ENCODE data around the gene PLXDC2.

The PLXDC2 gene

GRCh38 chr10:19857876-19858275 is 41.6 kb downstream of the PLXDC2 start:
- DNase-seq (ENCODE audit: low read depth), result no peak

- DNase-seq (ENCODE audit: low read depth), result no peak
These were observed 43.9 kb downstream of the PLXDC2 start for GRCh38 chr10:19860107-19860506.

GRCh38 chr10:19862811-19863515 is 46.7 kb downstream of the PLXDC2 start:
- no peak for DNase-seq (ENCODE audit: low read depth)

DNA sequence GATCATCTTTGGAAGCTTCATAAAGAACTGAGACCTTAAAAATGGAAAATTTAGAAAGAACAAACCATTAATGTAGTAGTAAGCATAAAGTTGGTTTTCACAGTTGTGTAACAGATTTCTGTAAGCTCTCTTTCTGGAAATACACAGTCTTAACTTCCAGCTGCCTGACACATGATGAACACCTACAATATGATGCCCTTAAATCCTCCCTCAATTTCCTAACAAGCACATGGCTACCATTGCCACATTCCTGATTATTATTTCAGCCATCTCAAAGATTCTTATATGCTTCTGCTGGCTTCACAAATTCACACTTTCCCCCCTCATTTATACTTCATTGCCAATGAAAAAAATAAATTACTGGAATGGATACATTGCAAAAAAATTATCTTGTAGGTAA is 49.4 kb downstream of the PLXDC2 start:
- no peak for DNase-seq (ENCODE audit: low read depth)

DNA sequence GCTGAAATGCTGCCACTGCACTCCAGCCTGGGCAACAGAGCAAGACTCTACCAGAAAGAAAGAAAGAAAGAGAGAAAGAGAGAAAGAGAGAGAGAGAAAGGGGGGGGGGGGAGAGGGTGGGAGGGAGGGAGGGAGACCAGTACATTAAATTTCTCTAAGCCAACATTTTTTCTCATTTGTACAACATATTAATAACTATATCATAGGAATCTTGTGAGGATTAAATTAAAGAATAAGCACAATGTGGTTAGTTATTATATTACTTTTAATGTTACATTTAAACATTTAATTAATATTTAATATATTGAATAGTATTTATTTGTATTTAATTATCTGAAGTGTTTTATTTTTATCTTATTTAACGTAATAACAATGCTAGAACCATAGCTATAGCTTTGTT is 53.1 kb downstream of the PLXDC2 start:
- DNase-seq (ENCODE audit: low read depth), result no peak

GRCh38 chr10:19872504-19873271 is 56.5 kb downstream of the PLXDC2 start:
- no peak for DNase-seq (ENCODE audit: low read depth)

- no peak for DNase-seq (ENCODE audit: low read depth)
These were observed 58.0 kb downstream of the PLXDC2 start for GRCh38 chr10:19874190-19874589.

DNA sequence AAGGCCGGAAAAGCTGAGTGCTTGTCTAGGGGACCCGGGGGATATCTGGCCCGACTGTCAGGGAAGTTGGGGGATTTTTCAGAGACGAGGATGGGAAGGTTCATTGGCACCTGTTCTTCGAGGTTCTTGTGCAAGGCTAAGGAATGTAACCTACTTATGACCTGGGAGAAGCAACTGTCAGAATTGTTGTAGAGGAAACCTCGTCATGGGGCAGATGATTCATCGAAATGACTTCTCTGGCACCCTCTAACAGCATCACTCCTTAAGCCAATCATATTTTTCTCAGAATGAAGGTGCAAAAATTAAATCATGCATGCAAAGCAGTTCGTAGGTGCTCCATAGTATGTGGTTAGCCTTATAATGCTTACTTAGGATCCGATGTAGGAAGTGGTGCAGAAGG is 58.6 kb downstream of the PLXDC2 start:
- DNase-seq (ENCODE audit: low read depth), result no peak

GRCh38 chr10:19876570-19876969 is 60.3 kb downstream of the PLXDC2 start:
- no peak for DNase-seq (ENCODE audit: low read depth)

DNA sequence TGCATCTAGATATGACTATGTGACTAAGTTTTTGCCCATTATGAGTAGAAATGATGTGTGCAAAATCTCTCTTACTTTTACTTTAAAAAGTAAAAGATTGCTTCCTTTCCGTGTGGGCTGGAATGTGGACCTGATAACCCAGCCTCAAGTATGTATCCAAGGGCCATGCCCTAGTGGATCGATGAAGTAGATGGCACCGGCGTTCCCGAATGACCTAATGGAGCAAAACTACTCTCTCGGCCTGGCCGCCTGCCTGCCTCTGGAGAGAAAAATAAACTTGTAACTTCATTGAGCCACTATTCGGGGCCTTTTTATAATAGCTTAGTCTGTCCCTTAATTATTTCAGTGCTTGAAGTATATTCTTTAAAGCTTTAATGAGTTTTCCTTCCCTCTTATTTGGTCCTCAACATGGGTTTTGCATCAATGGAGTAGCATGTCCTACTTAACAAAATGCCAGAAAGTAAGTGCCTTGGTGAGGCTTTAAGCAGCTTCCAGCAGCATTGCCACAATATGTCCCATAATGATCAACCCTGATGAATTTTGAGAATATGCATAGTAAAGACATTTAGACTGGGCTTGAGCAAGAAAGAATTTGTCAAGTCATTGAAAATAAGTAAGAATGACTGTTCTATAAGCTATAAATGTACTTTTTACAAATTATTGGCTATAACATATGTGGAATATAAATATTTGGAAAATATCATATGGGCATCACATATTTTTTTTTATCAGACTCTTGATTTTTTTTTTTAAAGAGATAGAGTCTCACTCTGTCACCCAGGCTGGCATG is 61.4 kb downstream of the PLXDC2 start:
- DNase-seq (ENCODE audit: low read depth), result no peak

- DNase-seq (ENCODE audit: low read depth), result no peak
These were observed 66.4 kb downstream of the PLXDC2 start for GRCh38 chr10:19882621-19883020.

GRCh38 chr10:19888061-19888660 is 71.9 kb downstream of the PLXDC2 start:
- DNase-seq (ENCODE audit: low read depth), result no peak

DNA sequence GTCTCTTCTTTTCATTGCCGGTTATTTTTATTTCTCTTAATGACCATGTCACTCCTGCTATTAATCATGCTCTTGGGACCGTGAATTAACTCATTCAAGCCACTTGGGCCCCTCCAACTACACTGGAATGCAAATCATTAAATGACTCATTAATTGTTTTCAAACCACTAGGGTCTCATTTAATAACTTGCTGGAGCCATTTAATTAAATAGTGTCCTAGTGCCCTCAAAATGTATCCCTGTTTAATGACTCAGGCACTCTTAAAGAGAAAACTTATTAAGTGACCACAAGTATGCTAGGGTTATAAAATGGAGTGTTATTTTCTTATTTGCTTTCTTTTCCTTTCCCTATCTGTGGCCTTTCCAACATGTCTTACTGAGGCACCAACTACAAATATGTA is 73.0 kb downstream of the PLXDC2 start:
- no peak for DNase-seq (ENCODE audit: low read depth)

DNA sequence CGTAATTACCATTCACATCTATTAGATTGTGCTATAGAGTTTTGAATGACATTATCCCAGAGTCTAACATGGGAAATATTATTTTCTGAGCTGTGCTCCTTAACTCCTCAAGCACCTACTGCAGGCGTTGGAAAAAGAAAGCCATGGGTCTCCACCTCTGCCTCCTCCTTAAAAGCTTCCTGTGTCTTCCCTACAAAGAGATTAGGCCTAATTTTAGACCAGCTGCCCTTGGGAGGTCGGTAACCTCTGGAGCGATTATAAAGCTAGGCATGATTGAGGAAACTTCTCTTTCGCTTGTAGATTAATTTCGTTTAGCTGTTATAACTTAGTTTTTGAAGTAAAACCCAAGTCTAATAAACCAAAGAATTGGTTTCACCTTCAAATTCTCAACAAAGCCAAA is 75.2 kb downstream of the PLXDC2 start:
- no peak for DNase-seq (ENCODE audit: low read depth)

DNA sequence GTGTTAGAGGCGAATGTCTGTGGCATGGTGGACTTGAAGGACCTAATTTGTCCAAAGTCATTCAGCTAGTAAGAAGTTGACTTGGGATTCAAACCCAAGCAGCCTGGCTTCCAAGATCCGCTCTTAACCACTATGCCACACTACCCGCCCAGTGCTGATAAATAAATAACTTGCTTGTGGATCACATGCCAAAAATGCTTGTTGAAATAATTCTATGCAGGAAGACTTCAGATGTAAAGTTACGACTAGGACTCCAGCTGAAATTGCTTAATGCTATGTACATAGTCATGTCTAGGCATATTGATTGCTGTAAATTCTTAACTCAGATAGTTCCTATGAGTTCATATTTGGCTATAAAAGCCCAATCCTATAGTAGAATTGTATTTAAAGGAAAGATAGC is 76.0 kb downstream of the PLXDC2 start:
- no peak for DNase-seq (ENCODE audit: low read depth)

DNA sequence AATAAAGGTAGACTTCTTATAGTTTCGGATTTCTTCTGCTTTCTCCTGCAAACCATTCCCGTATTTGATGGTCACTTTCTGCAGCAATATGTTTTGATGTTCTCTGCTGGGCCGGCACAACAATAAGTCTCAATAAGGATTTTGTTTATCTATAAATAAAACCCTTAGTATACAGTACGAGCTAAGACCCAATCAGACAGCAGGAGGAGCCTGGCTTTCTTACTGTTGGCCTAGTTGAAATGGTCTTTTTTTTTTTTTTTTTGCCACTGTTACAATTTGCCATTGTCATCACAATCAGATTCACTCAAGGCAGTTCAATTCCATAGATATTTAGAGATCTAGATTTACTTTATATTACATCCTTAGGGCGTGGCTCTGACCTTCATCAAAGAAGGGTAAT is 76.4 kb downstream of the PLXDC2 start:
- no peak for DNase-seq (ENCODE audit: low read depth)

DNA sequence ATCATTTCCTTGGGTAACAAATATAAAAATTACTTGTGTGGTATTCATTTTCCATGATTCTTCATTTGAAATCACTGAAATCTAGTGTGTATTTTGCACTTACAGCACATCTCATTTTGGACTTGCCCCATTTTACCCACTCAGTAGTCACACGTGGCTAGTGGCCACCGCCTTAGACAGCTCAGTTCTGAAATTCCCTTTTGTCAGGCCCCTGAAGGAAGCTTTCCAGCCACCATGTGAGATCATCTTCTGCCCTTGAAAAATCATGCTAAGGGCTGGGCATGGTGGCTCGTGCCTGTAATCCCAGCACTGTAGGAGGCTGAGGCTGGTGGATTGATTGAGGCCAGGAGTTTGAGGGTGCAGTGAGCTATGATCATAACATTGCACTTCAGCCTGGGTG is 79.3 kb downstream of the PLXDC2 start:
- DNase-seq (ENCODE audit: low read depth), result no peak

DNA sequence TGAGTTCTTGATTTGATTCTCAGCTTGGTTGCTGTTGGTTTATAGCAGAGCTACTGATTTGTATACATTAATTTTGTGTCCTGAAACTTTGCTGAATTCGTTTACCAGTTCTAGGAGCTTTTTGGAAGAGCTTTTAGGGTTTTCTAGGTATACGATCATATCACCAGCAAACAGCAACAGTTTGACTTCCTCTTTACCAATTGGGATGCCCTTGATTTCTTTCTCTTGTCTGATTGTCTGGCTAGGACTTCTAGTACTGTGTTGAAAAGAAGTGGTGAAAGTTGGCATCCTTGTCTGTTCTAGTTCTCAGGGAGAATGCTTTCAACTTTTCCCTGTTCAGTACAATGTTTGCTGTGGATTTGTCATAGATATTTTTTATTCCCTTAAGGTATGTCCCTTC is 86.2 kb downstream of the PLXDC2 start:
- no peak for DNase-seq (ENCODE audit: low read depth)

- no peak for DNase-seq (ENCODE audit: low read depth)
These were observed 88.0 kb downstream of the PLXDC2 start for GRCh38 chr10:19904202-19904661.

- DNase-seq (ENCODE audit: low read depth), result no peak
These were observed 90.0 kb downstream of the PLXDC2 start for GRCh38 chr10:19906108-19906791.

- DNase-seq (ENCODE audit: low read depth), result no peak
These were observed 92.9 kb downstream of the PLXDC2 start for GRCh38 chr10:19908991-19909696.
